ENCODE measurements around the gene ARHGEF9.

GRCh38 chrX:63686878-63687714 is 97.9 kb downstream of the ARHGEF9 start:
- TF ChIP-seq CTCF (IDR thresholded peaks at IDR 0.05) (peak; percentile 76), POLR2AphosphoS5 (IDR thresholded peaks at IDR 0.05; ENCODE audit: low read depth, low read length) (no peak), REST (IDR thresholded peaks at IDR 0.05; ENCODE audit: insufficient read depth in 1 of 2, low read depth in 2 of 2, low read length in 1 of 2) (no peak), SIN3A (IDR thresholded peaks at IDR 0.05; ENCODE audit: borderline replicate concordance, insufficient read depth, low read depth, low read length) (no peak)
